Ascending aorta (tissue), 2 donors: Measurements from ENCODE around the gene CGB1. TPM values are rescaled to one million over a fixed set of nuclear protein-coding genes. Genes with fewer than 3 reads are reported as not detected.

Source experiments
- DNase-seq, 2 donors: peaks; one replicate each; pipeline ENCODE4 v3.0.0-alpha.2; 2019; ENCODE audit warnings: low spot score in 2 of 2
- H3K27ac ChIP-seq, 2 donors: fragments of 200-600 bp; sonication (generic); one replicate each; pipeline ENCODE4 v1.5.1; 2016 to 2017; ENCODE audit warnings: mild to moderate bottlenecking in 1 of 2
- H3K27me3 ChIP-seq: fragments of 200-600 bp; sonication (generic); one replicate; pipeline ENCODE4 v1.5.1; 2017
- H3K36me3 ChIP-seq, 2 donors: fragments of 200-600 bp; sonication (generic); one replicate each; pipeline ENCODE4 v1.5.1; 2016
- H3K4me1 ChIP-seq, 2 donors: fragments of 200-600 bp; sonication (generic); one replicate each; pipeline ENCODE4 v1.5.1; 2016 to 2017; ENCODE audit warnings: mild to moderate bottlenecking in 1 of 2
- H3K4me3 ChIP-seq, 2 donors: fragments of 200-600 bp; sonication (generic); one replicate each; pipeline ENCODE4 v1.5.1; 2016 to 2017; ENCODE audit warnings: mild to moderate bottlenecking in 1 of 2
- H3K9me3 ChIP-seq, 2 donors: fragments of 200-600 bp; sonication (generic); one replicate each; pipeline ENCODE4 v1.5.1; 2016
- CTCF ChIP-seq, 3 experiments: fragments of 200-600 bp in 2 of 3; fragments of 450-650 bp in 1 of 3; sonication (generic) in 2 of 3; IDR thresholded peaks; one replicate each; pipeline ENCODE4 v1.5.1; 2016 to 2019; ENCODE audit warnings: antibody characterized with exemption in 3 of 3, mild to moderate bottlenecking in 1 of 3, moderate library complexity in 1 of 3
- intact Hi-C: fragments of 100-400 bp; cut with DNase I; formaldehyde crosslinking; loops from one replicate; pipeline ENCODE4 v1.15.1; 2023
- total RNA-seq: library from RNA; depleted of rRNA; stranded (reverse); fragments of >200 nt; gene quantifications from one replicate; pipeline ENCODE4 v1.1.0, GENCODE V29; 2016

Gene CGB1
- total RNA-seq, 1 donor from 2014 or later, result not detected

GRCh38 chr19:48988860-48989259 is 47.8 kb downstream of the CGB1 start:
- no peaks in the 10 kb centered on the region for H3K9me3 ChIP-seq
- TF ChIP-seq CTCF (IDR thresholded peaks at IDR 0.05), result no peak
- no peaks in the 10 kb centered on the region for H3K27me3 ChIP-seq
- peaks cover 14 to 18% of the 10 kb centered on the region in 2 donors for H3K4me1 ChIP-seq
- intact Hi-C loops, result no loop called here
- H3K4me3 ChIP-seq, result no peak overlapping the region
- peaks cover 44 to 56% of the 10 kb centered on the region in 2 donors for H3K36me3 ChIP-seq
- no peak for DNase-seq
- H3K27ac ChIP-seq, result no peak overlapping the region

GRCh38 chr19:48988286-48988685 is 48.4 kb downstream of the CGB1 start:
- DNase-seq, result no peak
- intact Hi-C loops, result no loop called here
- H3K9me3 ChIP-seq, result no peaks in the 10 kb centered on the region
- peaks cover 14 to 18% of the 10 kb centered on the region in 2 donors for H3K4me1 ChIP-seq
- no peaks in the 10 kb centered on the region for H3K27me3 ChIP-seq
- no peak overlapping the region for H3K27ac ChIP-seq
- H3K4me3 ChIP-seq, result no peak overlapping the region
- TF ChIP-seq CTCF (IDR thresholded peaks at IDR 0.05), result no peak
- H3K36me3 ChIP-seq, result peaks cover 46 to 62% of the 10 kb centered on the region in 2 donors

- H3K27ac ChIP-seq, result no peak overlapping the region
- no peaks in the 10 kb centered on the region for H3K9me3 ChIP-seq
- no peaks in the 10 kb centered on the region for H3K27me3 ChIP-seq
- peaks cover 14 to 18% of the 10 kb centered on the region in 2 donors for H3K4me1 ChIP-seq
- TF ChIP-seq CTCF (IDR thresholded peaks at IDR 0.05), result no peak
- peaks cover 54 to 71% of the 10 kb centered on the region in 2 donors for H3K36me3 ChIP-seq
- no peak for DNase-seq
- intact Hi-C loops, result no loop called here
- no peak overlapping the region for H3K4me3 ChIP-seq
Measured at GRCh38 chr19:48987323-48987722, 49.4 kb downstream of the CGB1 start.

GRCh38 chr19:48986211-48986610 is 50.5 kb downstream of the CGB1 start:
- Histone ChIP-seq H3K4me3 (no peak overlapping the region), H3K9me3 (no peaks in the 10 kb centered on the region), H3K27me3 (no peaks in the 10 kb centered on the region), H3K36me3 (peaks cover 65 to 82% of the 10 kb centered on the region in 2 donors), H3K4me1 (peaks cover 5 to 11% of the 10 kb centered on the region in 2 donors), H3K27ac (no peak overlapping the region)
- intact Hi-C loops, result no loop called here
- TF ChIP-seq CTCF (IDR thresholded peaks at IDR 0.05), result no peak
- DNase-seq, result no peak

GRCh38 chr19:48985711-48986110 is 51.0 kb downstream of the CGB1 start:
- Histone ChIP-seq H3K27ac (peak overlapping the region in 1 of 2 donors; percentile 14), H3K9me3 (no peaks in the 10 kb centered on the region), H3K27me3 (no peaks in the 10 kb centered on the region), H3K4me1 (peaks cover 2 to 7% of the 10 kb centered on the region in 2 donors), H3K4me3 (no peak overlapping the region), H3K36me3 (peaks cover 70 to 86% of the 10 kb centered on the region in 2 donors)
- intact Hi-C loops, result no loop called here
- no peak for DNase-seq
- TF ChIP-seq CTCF (IDR thresholded peaks at IDR 0.05), result no peak

Other genes starting within 250 kb of the CGB1 start
- 42.4 TPM for gene BCAT2, start 225.9 kb downstream of the CGB1 start, total RNA-seq
- gene HSD17B14, start 200.4 kb downstream of the CGB1 start, total RNA-seq, result 9.8 TPM
- 237 TPM for gene PLEKHA4, start 168.3 kb downstream of the CGB1 start, total RNA-seq
- 142 TPM for gene PPP1R15A, start 164.5 kb downstream of the CGB1 start, total RNA-seq
- gene TULP2, start 138.2 kb downstream of the CGB1 start, total RNA-seq, result not detected
- 505 TPM for gene NUCB1, start 136.6 kb downstream of the CGB1 start, total RNA-seq
- not detected for gene DHDH, start 103.2 kb downstream of the CGB1 start, total RNA-seq
- gene BAX, start 82.0 kb downstream of the CGB1 start, total RNA-seq, result 182 TPM
- 7,736 TPM for gene FTL, start 71.6 kb downstream of the CGB1 start, total RNA-seq
- 21.8 TPM for gene GYS1, start 43.6 kb downstream of the CGB1 start, total RNA-seq
- gene RUVBL2, start 43.0 kb downstream of the CGB1 start, total RNA-seq, result 106 TPM
- not detected for gene LHB, start 19.8 kb downstream of the CGB1 start, total RNA-seq
- gene CGB3, start 12.6 kb downstream of the CGB1 start, total RNA-seq, result not detected
- gene CGB2, start 5.0 kb downstream of the CGB1 start, total RNA-seq, result not detected
- gene CGB5, start 7.0 kb upstream of the CGB1 start, total RNA-seq, result not detected
- gene CGB8, start 12.2 kb upstream of the CGB1 start, total RNA-seq, result not detected
- 10.2 TPM for gene CGB7, start 20.9 kb upstream of the CGB1 start, total RNA-seq
- gene NTF4, start 27.9 kb upstream of the CGB1 start, total RNA-seq, result not detected
- not detected for gene KCNA7, start 35.8 kb upstream of the CGB1 start, total RNA-seq
- 185 TPM for gene SNRNP70, start 48.6 kb upstream of the CGB1 start, total RNA-seq
- 42.1 TPM for gene LIN7B, start 77.5 kb upstream of the CGB1 start, total RNA-seq
- not detected for gene C19orf73, start 82.2 kb upstream of the CGB1 start, total RNA-seq
- gene PPFIA3, start 82.6 kb upstream of the CGB1 start, total RNA-seq, result 33.3 TPM
- not detected for gene HRC, start 118.5 kb upstream of the CGB1 start, total RNA-seq
- gene TRPM4, start 120.9 kb upstream of the CGB1 start, total RNA-seq, result 63.4 TPM